Stomach (tissue), 9 donors: ENCODE measurements around the gene SYT6. TPM values are rescaled to one million over a fixed set of nuclear protein-coding genes. Genes with fewer than 3 reads are reported as not detected.
A peak's percentile ranks its signal among the peaks of the same experiment; 100 is the strongest.
"Not testable (repeated sequence)": the region's sequence is repeated elsewhere in the genome, so short reads cannot be mapped to it uniquely, and the experiment has no call there.

Experiments used
- DNase-seq, 2 donors: peaks; one replicate each; pipeline versions ENCODE4 v3.0.0 to v3.0.0-alpha.2; 2013 to 2019
- H3K27ac ChIP-seq, 5 donors: fragments of 200-600 bp in 4 of 5; sonication (generic) in 4 of 5; one replicate each; pipeline ENCODE4 v1.5.1; 2013 to 2019; ENCODE audit warnings: mild to moderate bottlenecking in 1 of 5, moderate library complexity in 1 of 5
- H3K27me3 ChIP-seq, 3 donors: fragments of 200-600 bp; sonication (generic); one replicate each; pipeline ENCODE4 v1.5.1; 2017 to 2019; ENCODE audit warnings: mixed run types in 1 of 3
- H3K36me3 ChIP-seq, 4 donors: fragments of 200-600 bp; sonication (generic); 1 replicate in 3 of 4; 2 replicates in 1 of 4; pipeline ENCODE4 v1.5.1; 2016 to 2019
- H3K4me1 ChIP-seq, 4 donors: fragments of 200-600 bp; sonication (generic); one replicate each; pipeline ENCODE4 v1.5.1; 2016 to 2019
- H3K4me3 ChIP-seq, 4 donors: fragments of 200-600 bp; sonication (generic) in 3 of 4; one replicate each; pipeline ENCODE4 v1.5.1; 2016 to 2019; ENCODE audit warnings: mild to moderate bottlenecking in 1 of 4
- H3K9me3 ChIP-seq, 4 donors: fragments of 200-600 bp; sonication (generic); one replicate each; pipeline ENCODE4 v1.5.1; 2016 to 2019
- CTCF ChIP-seq, 7 experiments: fragments of 450-650 bp in 4 of 7; fragments of 200-600 bp in 3 of 7; sonication (generic) in 3 of 7; IDR thresholded peaks; one replicate each; pipeline ENCODE4 v1.5.1; 2016 to 2019; ENCODE audit warnings: antibody characterized with exemption in 7 of 7, control low read depth in 2 of 7, mild to moderate bottlenecking in 1 of 7
- EP300 ChIP-seq: sonication (generic); formaldehyde crosslinking; IDR thresholded peaks from one replicate; pipeline ENCODE4 v1.6.1; 2017; ENCODE audit warnings: antibody characterized with exemption
- POLR2A ChIP-seq, 4 donors: fragments of 450-650 bp; IDR thresholded peaks; one replicate each; pipeline ENCODE4 v1.6.1; 2016; ENCODE audit warnings: antibody characterized with exemption in 4 of 4, control low read depth in 2 of 4, mild to moderate bottlenecking in 1 of 4, moderate library complexity in 1 of 4
- POLR2AphosphoS5 ChIP-seq, 3 donors: sonication (generic); formaldehyde crosslinking; IDR thresholded peaks; one replicate each; pipeline ENCODE4 v1.6.1; 2016; ENCODE audit warnings: antibody characterized with exemption in 3 of 3
- WGBS, 5 donors: extraction: QIAGEN DNeasy Blood & Tissue Kit in 3 of 5; methylation state at CpG; one replicate each; pipeline versions ENCODE4 v1.1.5 to v1.1.7; 2013 to 2018; 5-methylcytosine and 5-hydroxymethylcytosine counted together
- intact Hi-C: fragments of 100-400 bp; cut with DNase I; formaldehyde crosslinking; loops from one replicate; pipeline ENCODE4 v1.15.1; 2023; ENCODE audit warnings: low total_unique reads
- polyA plus RNA-seq, 3 donors: library from polyadenylated mRNA; stranded (reverse); fragments of 200-250 nt; gene quantifications; one replicate each; pipeline ENCODE4 v1.2.3, GENCODE V29; 2013
- total RNA-seq, 5 donors: library from RNA; depleted of rRNA; stranded (reverse); fragments of >200 nt; gene quantifications; one replicate each; pipeline versions ENCODE4 v1.1.0 to v1.2.3, GENCODE V29; 2014 to 2016
- donor health status: healthy with polysubstance abuse.
- donor health status: Bipolar disorder and iron deficiency.
- donor health status: healthy.

The SYT6 gene
- total and polyA plus RNA-seq, 8 donors = 0.18 to 86.6 (median 1.7) TPM; not detected in 4

GRCh38 chr1:114076308-114076707 lies 77.4 kb downstream of the SYT6 start:
- Histone ChIP-seq H3K27me3 (no peaks in the 10 kb centered on the region), H3K4me1 (peaks cover 0 to 11% (median 3%) of the 10 kb centered on the region in 4 donors), H3K9me3 (peaks cover 0 to 21% (median 18%) of the 10 kb centered on the region in 4 donors), H3K36me3 (no peaks in the 10 kb centered on the region), H3K4me3 (no peak overlapping the region), H3K27ac (no peak overlapping the region)
- 64 to 81% (median 77%) methylated on average over 4 of the region's 4 CpGs for WGBS, 5 donors
- TF ChIP-seq CTCF (IDR thresholded peaks at IDR 0.05) (no peak), POLR2A (IDR thresholded peaks at IDR 0.05) (no peak), EP300 (no peak), POLR2AphosphoS5 (IDR thresholded peaks at IDR 0.05) (no peak)
- DNase-seq = no peak
- intact Hi-C loops = no loop called here

DNA sequence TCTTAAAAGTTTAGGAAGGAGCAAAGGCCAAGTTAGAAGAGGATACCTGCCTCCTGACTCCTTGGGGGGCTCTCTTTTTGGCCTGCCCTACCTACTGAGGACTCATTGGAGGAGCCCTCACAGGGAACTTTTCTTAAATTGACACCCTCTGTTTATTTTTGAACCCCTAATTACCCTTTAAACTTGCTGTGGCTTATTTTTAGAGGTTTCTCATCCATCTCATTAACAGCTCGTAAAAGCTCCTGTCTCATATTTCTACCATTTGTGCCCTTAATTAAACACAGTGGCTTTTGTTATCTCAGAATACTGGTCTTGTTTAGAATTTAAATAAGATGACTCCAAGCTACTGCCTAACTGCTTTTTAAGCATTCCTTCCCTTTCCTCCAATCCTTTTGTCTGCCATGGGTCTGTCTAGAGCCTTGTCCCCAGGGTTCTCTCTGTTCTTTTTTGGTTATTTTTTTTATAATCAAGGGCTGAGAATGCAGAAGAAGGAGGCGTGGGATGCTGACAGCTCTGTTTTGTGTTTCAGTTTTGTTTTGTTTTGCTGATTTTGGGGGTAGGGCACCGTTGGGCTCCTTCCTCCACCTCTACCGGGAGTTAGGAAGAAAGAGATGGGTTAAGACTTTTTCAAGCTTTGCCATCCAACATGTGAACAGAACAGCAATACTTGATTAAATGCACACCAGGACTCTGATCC lies 78.0 kb downstream of the SYT6 start:
- H3K4me1 ChIP-seq = peaks cover 0 to 5% (median 0%) of the 10 kb centered on the region in 4 donors
- no peak for TF ChIP-seq POLR2AphosphoS5 (IDR thresholded peaks at IDR 0.05)
- TF ChIP-seq EP300 = no peak
- TF ChIP-seq POLR2A (IDR thresholded peaks at IDR 0.05) = no peak
- TF ChIP-seq CTCF (IDR thresholded peaks at IDR 0.05) = no peak
- no peak for DNase-seq
- 35 to 63% (median 46%) methylated on average over 4 of the region's 4 CpGs for WGBS, 5 donors
- no peaks in the 10 kb centered on the region for H3K36me3 ChIP-seq
- no peaks in the 10 kb centered on the region for H3K27me3 ChIP-seq
- peaks cover 0 to 21% (median 18%) of the 10 kb centered on the region in 4 donors for H3K9me3 ChIP-seq
- intact Hi-C loops = no loop called here
- no peak overlapping the region for H3K27ac ChIP-seq
- no peak overlapping the region for H3K4me3 ChIP-seq

DNA sequence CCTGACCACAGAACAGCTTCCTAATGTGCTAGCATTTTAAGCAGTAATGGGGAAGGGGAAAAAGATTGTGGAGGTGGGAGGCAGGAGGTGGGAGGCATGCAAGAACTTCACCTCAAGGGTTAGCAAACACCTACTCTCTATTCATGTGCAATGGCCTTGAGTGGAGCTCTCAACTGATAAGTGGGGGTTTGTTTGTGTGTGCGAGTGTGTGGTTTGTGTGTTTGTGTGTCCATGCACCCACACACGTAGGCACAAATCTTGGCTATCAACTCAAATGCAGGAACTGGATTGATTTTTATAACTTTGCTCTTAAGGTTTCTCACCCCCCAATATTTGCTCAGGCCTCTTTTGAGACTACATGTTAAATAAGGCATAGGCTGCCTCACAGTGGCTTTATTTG lies 78.6 kb downstream of the SYT6 start:
- TF ChIP-seq EP300 (no peak), CTCF (IDR thresholded peaks at IDR 0.05) (no peak), POLR2A (IDR thresholded peaks at IDR 0.05) (no peak), POLR2AphosphoS5 (IDR thresholded peaks at IDR 0.05) (no peak)
- H3K9me3 ChIP-seq = peaks cover 0 to 21% (median 18%) of the 10 kb centered on the region in 4 donors

GRCh38 chr1:114072246-114072645 lies 81.4 kb downstream of the SYT6 start:
- Histone ChIP-seq H3K36me3 (no peaks in the 10 kb centered on the region), H3K27ac (no peak overlapping the region), H3K4me1 (no peaks in the 10 kb centered on the region), H3K27me3 (no peaks in the 10 kb centered on the region), H3K9me3 (peaks cover 0 to 21% (median 18%) of the 10 kb centered on the region in 4 donors), H3K4me3 (no peak overlapping the region)
- TF ChIP-seq EP300 (no peak), POLR2A (IDR thresholded peaks at IDR 0.05) (no peak), POLR2AphosphoS5 (IDR thresholded peaks at IDR 0.05) (no peak), CTCF (IDR thresholded peaks at IDR 0.05) (no peak)
- no peak for DNase-seq
- intact Hi-C loops = no loop called here

More for the DNA sequence above, 78.6 kb downstream of the SYT6 start:
- WGBS, 5 donors = 28 to 72% (median 49%) methylated on average over 2 of the region's 2 CpGs
- Histone ChIP-seq H3K27me3 (no peaks in the 10 kb centered on the region), H3K36me3 (no peaks in the 10 kb centered on the region), H3K4me1 (no peaks in the 10 kb centered on the region), H3K27ac (no peak overlapping the region), H3K4me3 (no peak overlapping the region)
- peak in 1 of 2 donors; percentile 15 for DNase-seq
- intact Hi-C loops = no loop called here

- H3K4me1 ChIP-seq, H3K27me3 ChIP-seq, intact Hi-C loops, H3K36me3 ChIP-seq, H3K4me3 ChIP-seq, DNase-seq, H3K27ac ChIP-seq: not testable (repeated sequence)
- peaks cover 0 to 21% (median 18%) of the 10 kb centered on the region in 4 donors for H3K9me3 ChIP-seq
These were observed 83.9 kb downstream of the SYT6 start for GRCh38 chr1:114069762-114070161.

DNA sequence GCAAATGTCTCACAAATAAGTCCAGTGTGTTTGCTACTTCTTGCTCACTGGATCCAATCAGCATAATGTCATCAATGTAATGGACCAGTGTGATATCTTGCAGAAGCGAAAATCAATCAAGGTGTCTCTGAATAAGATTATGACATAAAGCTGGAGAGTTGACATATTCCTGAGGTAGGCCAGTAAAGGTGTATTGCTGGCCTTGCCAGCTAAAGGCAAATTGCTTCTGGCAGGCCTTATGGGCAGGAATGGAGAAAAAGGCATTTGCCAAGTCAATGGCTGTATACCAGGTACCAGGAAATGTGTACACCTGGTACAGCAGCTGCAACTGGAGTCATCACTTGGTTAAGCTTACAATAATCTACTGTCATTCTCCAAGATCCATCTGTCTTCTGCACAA lies 85.0 kb downstream of the SYT6 start:
- WGBS, 5 donors = 80 to 91% (median 83%) methylated on average over 1 of the region's 1 CpG
- H3K4me3 ChIP-seq, H3K4me1 ChIP-seq, H3K27ac ChIP-seq, intact Hi-C loops, DNase-seq, H3K36me3 ChIP-seq, H3K27me3 ChIP-seq: not testable (repeated sequence)
- peaks cover 0 to 21% (median 18%) of the 10 kb centered on the region in 4 donors for H3K9me3 ChIP-seq

DNA sequence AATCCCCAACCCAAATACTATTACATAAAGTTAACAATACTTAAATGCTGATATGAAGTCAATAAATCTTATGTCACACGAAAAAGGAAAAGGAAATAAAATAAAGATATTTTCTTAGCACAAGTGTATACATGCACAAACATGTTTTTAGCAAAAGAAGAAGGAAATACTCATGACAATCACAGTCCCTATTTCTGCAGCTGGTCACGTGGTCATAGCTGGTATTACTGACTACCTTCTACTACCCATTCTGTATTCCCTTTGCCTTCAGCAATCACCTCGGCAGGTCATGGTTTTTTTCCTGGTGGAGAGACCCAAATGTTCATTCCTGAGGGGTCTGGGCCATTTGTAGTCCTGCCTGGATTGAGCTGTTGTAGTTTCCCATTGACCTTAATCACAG lies 88.0 kb downstream of the SYT6 start:
- 59 to 76% (median 69%) methylated on average over 3 of the region's 3 CpGs for WGBS, 5 donors

More for the DNA sequence above, 88.0 kb downstream of the SYT6 start:
- DNase-seq, H3K4me1 ChIP-seq, H3K4me3 ChIP-seq, H3K36me3 ChIP-seq, H3K27ac ChIP-seq, intact Hi-C loops, H3K27me3 ChIP-seq: not testable (repeated sequence)
- H3K9me3 ChIP-seq = peaks cover 0 to 10% (median 6%) of the 10 kb centered on the region in 4 donors
